Mucosa of gallbladder (tissue), 1 donor: Measurements from ENCODE around the gene ULBP1. TPM values are rescaled to one million over a fixed set of nuclear protein-coding genes. Genes with fewer than 3 reads are reported as not detected.
"Not testable (repeated sequence)": the region's sequence is repeated elsewhere in the genome, so short reads cannot be mapped to it uniquely, and the experiment has no call there.

ENCODE experiments used
- DNase-seq: peaks from one replicate; pipeline ENCODE4 v3.0.0-alpha.2; 2020; ENCODE audit warnings: low spot score
- total RNA-seq: library from RNA; stranded (reverse); gene quantifications from one replicate; pipeline ENCODE4 v1.2.1, GENCODE V29; 2021
- donor health status: DM: no; HTN: no; CAD: no.

ULBP1 gene
- total RNA-seq, 1 donor from 2014 or later: 0.09 TPM

DNA sequence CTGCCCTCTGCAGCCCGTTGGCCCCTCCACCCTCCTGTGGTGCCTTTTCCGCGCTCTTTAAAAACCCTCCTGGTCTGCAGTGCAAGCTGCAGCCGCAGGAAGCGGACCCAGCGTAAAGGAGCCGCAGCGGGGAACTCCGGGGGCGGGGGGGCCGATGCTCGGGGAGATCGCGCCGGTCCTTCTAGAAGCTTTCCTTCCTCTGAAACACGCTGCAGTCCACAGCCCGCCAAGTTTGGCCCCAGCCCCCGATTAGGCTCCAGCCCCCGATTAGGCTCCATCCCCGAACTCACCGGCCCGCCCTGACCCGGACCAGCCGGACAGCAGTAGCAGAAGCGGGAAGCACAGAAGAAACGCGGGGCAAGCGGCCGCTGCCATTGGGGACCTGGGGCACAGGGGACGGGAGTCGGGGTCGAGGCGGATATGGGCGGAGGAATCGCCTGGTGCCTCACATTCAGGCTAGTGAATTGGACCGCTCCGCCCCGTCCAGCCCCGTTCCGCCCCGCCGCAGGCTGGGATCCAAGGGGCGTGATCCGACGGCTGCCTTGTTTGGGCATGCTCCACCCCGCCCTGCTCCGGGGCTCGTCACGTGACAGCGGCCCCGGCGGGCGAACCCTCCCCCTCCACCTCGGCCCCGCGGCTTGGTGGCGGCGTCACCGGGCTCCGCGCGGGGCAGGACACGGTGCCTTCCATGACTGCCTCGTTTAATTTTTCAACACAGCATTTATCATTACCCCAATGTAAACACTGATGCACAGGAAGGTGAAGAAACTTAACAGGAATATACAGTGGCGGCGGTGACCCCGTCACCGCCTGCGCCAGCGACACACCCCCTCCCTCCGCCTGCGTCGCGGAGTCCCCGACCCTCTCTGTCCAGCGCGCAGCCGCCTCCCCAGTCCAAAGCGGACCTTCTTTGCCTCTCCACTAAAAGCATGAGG, 41.3 kb downstream of the ULBP1 start:
- DNase-seq: peak; percentile 92

DNA sequence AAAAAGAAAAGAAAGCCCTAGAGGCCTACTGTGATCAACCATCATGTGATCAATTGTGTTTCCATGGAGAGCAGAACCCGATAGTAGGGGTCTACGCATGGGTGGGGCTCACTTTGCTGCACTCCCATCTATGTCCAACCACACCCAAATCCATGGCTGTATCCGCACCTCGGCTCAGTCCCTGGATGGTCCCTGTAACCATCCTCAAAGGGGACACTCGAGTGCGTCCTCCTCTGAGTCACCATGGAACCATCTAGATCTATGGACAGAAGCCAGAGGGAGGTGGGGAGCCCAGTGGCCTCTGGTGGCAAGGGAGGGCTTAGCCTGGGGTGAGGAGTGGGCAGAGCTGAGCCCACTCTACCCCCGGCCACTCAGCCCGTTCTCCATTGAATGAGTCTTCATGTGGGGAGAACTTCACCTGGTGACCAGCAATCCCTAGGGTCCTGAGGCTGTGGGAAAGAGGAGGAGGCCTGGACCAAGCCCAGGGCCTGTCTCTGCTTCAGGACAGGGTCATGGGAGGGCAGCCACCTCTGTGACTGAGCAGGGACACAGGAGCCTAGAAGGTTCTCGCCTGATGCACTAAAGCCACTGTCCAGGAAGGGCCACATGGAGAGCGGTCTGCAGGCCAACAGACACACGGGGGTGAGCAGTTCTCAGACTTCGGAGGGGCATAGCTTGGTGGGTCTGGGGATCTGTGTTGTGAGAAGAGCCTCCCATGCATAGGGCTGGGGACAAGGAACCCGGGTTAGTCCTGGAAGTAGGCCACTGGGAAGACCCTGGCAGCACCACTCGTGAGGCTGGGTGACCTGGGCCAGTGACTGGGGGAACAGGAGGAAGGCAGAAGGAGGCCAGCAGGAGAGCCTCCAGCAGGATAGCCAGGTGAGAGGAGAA, 42.3 kb downstream of the ULBP1 start:
- DNase-seq: no peak

DNA sequence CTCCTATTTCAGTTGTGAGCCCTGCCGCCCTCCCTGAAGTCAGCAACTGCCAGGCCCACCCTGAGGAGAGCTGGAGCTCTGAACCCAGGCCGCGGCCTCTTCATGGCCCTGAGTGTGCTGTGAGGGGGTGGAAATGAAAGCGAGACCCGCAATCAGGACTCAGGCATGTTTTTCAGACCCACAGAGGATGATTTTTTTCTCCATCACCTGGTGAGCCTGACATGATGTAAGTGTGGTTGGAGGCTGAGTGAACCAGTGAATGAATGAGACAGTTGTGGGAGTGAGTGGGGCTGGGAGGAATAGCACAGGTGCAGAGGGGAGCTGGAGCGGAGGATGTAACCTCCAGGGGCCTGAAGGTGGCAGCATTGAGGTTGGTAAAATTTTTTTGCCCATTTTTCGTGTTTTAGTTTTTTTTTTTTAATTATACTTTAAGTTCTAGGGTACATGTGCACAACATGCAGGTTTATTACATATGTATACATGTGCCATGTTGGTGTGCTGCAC, 43.3 kb downstream of the ULBP1 start:
- DNase-seq: no peak

DNA sequence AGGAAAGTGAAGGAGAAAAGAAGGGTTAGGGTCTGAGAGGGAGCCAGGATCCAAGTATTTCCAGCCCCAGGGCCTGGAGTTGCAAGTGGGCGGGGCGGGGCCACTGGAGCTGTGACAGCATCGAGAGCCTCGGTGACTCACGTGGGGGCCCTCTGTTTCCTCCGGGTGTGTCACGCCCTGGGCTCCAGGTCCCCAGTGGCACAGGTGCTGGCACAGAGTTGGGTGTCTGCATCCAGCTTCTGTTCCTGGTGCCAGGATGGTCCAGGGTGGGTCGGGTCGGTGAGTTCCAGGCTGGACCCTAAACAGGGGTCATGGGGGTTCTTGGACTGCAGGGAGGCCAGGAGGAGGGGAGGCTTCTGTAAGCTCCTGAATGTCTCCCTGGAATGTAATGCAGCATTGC, 44.8 kb downstream of the ULBP1 start:
- DNase-seq: no peak

- not testable (repeated sequence) for DNase-seq
These were observed 49.4 kb downstream of the ULBP1 start for GRCh38 chr6:150012846-150013784.

DNA sequence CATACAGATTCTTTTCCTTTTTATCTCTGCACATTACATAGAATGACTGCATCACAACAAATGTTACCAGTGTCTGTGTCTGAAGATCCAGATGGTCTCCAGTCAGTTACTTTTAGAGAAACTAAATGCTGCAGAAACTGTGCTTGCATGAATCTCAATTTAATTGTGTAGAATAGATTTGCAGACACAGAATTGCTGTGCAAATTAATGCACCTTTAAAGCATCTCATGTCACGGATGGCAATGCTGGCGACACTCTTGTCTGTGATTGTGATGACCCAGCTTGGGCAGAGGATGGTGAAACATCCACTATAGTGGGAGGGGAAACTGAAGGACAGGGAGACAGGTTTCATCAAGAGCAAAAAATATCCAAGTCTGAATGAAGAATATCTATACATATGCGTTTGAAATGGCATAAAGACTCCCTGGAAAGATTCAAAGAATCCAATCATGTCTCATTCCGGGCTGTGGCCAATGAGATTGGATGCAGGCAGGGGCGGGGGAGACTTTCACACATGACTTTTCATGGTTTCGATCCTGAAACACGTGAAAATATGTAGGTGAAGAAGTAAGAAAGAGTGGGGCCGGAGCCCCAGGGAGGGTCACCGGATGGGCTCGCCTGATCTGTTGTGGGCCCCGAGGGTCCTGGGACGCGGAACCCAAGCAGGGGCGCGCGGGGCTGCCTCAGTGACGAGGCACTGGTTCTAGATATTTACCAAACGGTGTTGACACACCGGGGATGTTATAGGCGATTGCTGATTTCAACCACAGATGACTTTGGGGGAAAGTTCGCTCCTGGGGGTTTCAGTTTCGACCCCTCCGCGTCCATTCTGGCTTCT, 50.3 kb downstream of the ULBP1 start:
- not testable (repeated sequence) for DNase-seq

DNA sequence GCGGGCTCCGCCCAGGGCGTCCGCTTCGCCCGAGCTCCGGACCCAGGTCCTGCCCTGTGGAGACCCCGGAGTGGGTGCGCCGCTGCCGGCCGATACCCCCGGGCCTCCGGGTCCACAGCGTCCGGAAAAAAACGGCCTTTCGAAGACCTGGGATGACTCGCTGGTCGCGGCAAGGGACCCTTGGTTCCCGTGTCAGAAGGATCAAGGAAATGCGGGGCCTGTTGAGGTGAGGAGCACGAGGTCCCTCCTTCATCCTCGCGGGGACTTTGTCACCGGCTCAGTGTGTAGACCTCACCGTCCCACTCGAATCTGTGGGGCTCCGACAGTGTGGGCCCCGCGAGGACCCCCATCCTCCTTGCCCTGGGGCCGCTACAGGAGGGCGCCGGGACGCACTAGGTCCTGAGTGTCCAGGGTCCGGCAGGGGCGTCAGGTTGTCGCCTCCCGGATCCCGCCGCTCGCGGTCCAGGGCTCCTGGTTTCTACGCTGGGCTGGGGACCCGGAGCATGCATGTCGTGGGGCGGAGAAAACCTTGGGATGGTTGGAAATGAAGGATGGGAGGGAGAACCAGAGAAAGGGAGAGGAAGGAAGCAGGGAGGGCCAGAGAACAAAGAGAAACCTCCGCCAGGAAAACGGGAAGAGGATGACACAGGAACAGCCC, 51.0 kb downstream of the ULBP1 start:
- DNase-seq: not testable (repeated sequence)

DNA sequence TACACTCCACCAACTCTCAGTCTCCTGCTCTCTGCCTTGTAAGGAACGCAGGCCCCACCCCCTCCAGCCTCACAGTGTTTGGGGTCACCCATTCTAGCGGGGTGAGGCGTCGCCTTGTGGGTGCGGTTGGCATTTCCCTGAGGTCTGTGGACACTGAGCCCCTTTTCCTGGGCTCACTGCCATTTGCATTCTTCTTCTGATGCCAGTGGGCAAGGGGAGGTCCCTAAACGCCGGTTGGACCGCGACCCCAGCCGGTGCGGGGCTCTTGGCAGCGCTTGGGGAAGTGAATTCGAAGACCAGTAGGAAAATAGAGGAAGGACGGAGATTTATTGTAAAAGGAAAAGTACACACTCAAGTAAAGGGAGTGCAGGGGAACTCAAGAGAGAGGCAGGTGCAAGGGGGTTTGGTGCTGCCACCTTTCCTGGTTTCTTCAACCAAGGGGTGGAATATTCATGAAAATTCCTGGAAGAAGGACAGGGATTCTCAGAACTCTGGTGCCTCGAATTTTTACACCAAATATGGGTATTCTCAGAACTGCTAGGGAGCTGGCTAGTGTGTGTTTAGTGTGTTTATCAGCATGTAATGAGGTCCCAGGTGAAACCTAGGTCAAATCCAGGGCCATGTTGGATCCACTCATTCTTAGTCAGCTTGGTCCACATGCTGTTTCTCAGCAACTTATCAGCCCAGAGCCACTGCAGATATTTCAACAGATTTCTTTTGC, 51.7 kb downstream of the ULBP1 start:
- not testable (repeated sequence) for DNase-seq

DNA sequence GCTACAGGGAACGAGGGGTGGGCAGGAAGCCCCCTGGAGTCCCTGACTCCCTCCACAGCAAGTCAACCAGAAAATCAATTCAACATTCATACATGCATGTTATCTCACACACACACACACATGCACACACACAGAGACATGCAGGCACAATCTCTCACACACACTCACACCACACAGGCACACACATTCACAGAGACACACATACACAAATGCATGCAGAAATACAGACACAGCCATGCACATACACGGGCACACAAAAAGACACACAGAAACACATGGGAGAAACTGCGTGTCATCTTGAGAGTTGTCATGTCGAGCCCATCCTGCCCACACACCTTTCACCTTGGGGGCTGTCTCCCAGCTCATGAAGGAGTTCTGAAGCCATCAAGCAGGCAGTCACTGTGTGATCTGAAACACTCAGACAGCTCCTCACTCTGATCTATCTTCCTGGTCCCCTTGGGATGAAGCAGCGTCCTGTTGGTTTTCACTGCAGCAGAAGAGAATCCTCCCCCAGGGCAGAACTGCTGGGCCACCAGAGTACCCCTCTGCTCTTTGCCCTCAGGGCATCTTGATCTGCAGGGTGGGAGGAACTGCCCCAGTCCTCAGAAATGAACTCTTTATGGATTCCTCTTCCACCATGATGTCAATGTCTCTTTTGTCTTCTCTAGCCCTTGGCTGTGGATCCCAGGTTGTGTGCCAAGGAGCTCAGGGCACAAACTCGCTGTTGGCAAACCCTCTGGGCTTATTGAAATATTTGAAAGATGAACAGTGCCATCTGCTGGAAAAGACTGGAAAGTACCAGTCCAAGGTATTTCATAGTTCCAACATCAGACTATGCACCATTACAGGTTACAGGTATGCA, 52.8 kb downstream of the ULBP1 start:
- peak; percentile 74 for DNase-seq

DNA sequence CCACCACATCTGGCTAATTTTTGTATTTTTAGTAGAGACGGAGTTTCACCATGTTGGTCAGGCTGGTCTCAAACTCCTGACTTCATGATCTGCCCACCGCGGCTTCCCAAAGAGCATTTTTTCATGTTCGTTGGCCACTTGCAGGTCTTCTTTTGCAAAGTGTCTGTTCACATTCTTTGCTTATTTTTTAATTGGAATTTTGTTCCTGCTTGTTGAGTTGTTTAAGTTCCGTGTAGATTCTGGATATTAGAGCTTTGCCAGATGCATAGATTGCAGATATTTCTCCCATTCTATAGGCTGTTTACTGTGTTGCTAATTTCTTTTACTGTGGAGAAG, 53.4 kb downstream of the ULBP1 start:
- DNase-seq: not testable (repeated sequence)

GRCh38 chr6:150018846-150019580, 55.3 kb downstream of the ULBP1 start:
- no peak for DNase-seq

DNA sequence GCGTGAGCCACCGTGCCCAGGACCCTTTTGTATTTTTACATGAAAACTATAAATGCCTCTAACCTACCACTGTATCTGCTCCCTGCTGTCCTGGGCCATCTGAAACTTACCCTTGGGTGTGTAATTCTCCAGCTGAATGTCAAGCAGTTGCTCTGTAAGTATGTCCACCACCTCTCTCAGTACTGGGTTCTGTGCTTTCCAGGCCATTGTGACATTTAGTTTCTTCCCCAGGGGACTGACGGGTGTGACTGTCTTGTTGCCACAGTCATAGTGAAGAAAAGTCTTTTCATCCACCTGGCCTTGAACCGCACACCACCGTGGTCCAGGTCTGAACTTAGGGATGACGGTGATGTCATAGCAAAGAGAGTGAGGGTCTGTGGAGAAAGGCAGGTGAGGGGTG, 58.1 kb downstream of the ULBP1 start:
- DNase-seq: not testable (repeated sequence)

Other genes starting within 250 kb of the ULBP1 start
- 31.9 TPM for gene LATS1, start 245.8 kb upstream of the ULBP1 start, total RNA-seq
- 31.6 TPM for gene NUP43, start 217.4 kb upstream of the ULBP1 start, total RNA-seq
- 50.9 TPM for gene PCMT1, start 214.2 kb upstream of the ULBP1 start, total RNA-seq
- 50.0 TPM for gene LRP11, start 99.6 kb upstream of the ULBP1 start, total RNA-seq
- 0.23 TPM for gene RAET1E, start 65.8 kb upstream of the ULBP1 start, total RNA-seq
- gene RAET1G, start 40.8 kb upstream of the ULBP1 start, total RNA-seq: 0.52 TPM
- gene ULBP2, start 21.9 kb upstream of the ULBP1 start, total RNA-seq: 0.14 TPM
- gene RAET1L, start 61.6 kb downstream of the ULBP1 start, total RNA-seq: not detected
- 2.5 TPM for gene ULBP3, start 105.2 kb downstream of the ULBP1 start, total RNA-seq
- gene PPP1R14C, start 179.1 kb downstream of the ULBP1 start, total RNA-seq: 0.37 TPM